ENCODE data around the gene TBCD.

Gene TBCD

DNA sequence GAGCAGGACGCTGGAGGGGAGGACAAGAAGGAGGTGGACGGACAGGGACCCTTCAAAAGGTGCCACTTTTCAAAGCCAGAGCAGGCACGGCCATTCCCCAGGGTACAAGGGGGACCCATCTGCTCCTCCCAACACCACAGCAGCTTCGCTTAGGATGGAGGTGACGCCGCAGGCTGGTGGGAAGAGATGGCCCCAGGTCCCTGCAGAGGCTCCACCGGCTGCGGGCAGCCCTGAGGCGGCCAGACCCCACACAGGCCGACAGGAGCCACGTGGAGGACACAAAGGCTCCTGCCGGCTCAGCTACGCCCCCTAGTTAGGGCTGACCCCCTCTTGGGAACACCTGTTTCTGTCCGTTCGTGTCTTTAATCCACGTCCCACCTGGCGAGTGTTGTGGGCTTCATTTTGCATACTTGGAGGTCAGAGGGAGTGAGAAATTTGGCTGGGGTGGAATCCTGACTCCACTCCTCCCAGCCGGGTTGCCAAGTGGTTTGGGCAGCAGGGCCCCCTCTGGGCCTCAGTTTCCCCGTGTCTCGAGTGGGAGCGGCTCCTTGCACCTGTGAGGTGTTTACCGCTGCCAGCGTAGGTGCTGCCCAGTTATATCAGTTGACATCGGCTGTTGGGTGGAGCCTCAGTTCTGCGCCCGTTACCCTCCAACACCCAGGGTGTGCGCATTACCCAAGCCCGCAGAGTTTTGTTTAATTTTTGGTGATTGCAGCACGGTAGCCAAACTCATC, 41.2 kb upstream of the TBCD start:
- peaks cover 3% of the 10 kb centered on the region for H3K27me3 ChIP-seq (ENCODE audit: control insufficient read depth, insufficient read depth, low read length, poor library complexity, severe bottlenecking)
- H3K36me3 ChIP-seq (ENCODE audit: control insufficient read depth, insufficient read depth, low read length): no peaks in the 10 kb centered on the region
- 83 to 86% methylated on average over 29 of the region's 29 CpGs for WGBS, 2 experiments
- H3K27ac ChIP-seq (ENCODE audit: insufficient read depth, low read depth, low read length, poor library complexity, severe bottlenecking): no peak overlapping the region
- H3K4me1 ChIP-seq (ENCODE audit: control insufficient read depth, insufficient read depth, low read length): no peaks in the 10 kb centered on the region
- H3K4me3 ChIP-seq (ENCODE audit: insufficient read depth, low read depth, low read length): no peak overlapping the region
- no peaks in the 10 kb centered on the region for H3K9me3 ChIP-seq (ENCODE audit: control insufficient read depth, low read length)

DNA sequence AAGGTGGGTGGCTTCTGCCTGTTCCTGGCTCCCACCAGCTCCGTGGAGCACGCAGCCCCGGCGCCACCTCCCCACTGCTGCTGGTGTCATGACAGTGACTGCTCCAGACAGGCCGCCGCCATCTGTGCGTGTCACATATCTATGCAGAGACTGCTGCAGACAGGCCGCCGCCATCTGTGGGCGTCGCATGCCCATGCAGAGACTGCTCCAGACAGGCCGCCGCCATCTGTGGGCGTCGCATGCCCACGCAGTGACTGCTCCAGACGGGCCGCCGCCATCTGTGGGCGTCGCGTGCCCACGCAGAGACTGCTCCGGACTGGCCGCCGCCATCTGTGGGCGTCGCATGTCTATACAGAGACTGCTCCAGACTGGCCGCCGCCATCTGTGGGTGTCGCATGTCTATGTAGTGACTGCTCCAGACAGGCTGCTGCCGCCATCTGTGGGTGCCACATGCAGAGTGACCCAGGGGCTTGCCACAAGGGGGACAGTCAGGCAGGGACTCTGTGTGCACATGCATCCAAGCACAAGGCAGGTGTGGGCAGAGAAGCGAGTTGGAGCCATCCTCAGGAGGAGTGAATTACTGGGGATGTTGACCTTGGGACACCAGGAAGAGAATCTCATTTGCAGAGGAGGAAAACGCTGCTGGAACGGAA, 38.7 kb upstream of the TBCD start:
- Histone ChIP-seq H3K27ac (ENCODE audit: insufficient read depth, low read depth, low read length, poor library complexity, severe bottlenecking) (no peak overlapping the region), H3K9me3 (ENCODE audit: control insufficient read depth, low read length) (no peaks in the 10 kb centered on the region), H3K4me3 (ENCODE audit: insufficient read depth, low read depth, low read length) (no peak overlapping the region), H3K27me3 (ENCODE audit: control insufficient read depth, insufficient read depth, low read length, poor library complexity, severe bottlenecking) (peaks cover 6% of the 10 kb centered on the region), H3K36me3 (ENCODE audit: control insufficient read depth, insufficient read depth, low read length) (no peaks in the 10 kb centered on the region), H3K4me1 (ENCODE audit: control insufficient read depth, insufficient read depth, low read length) (peaks cover 7% of the 10 kb centered on the region)
- WGBS, 2 experiments: 90 to 91% methylated on average over 35 of the region's 35 CpGs

DNA sequence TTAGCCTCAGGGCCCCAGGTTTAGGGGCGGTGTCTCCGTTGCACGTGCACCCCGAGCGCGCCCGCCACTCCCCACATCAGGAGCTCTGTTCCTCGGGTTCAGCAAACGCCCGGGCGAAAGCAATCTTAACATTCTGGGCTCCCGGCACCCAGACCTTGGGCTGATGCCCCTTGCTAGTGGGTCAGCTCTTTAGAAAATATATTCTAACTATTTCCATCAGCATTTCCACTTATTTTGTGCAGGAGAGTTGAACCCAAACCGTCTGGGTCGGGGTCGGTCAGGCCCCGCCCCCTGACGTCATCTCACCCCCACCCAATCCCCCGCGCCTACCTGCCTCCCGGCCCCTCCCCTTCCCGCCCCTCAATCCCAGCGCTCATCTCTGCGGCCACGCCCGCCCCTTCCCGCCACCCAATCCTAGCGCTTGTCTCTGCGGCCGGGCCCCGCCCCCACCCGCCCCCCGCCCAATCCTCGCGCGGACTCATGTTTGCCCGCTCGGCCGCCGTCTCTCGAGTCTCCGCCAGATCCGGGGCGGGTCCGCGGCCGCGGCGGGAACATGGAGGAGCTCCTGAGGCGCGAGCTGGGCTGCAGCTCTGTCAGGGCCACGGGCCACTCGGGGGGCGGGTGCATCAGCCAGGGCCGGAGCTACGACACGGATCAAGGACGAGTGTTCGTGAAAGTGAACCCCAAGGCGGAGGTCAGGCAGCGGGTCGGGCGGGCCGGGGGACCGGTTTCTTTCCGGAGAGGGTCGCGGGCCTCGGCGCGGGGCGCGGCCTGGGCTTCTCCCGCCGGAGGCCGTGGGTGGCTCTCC, 35.5 kb upstream of the TBCD start, which contains the start of gene FN3KRP:
FN3KRP (plus strand) TSS at position 504 of the 808 bp plus-strand sequence; CDS start at position 554, 50 bp downstream.
- Histone ChIP-seq H3K4me3 (ENCODE audit: insufficient read depth, low read depth, low read length) (peak within 1 kb of the TSS; percentile 88), H3K36me3 (ENCODE audit: control insufficient read depth, insufficient read depth, low read length) (peaks cover 8% of the 10 kb centered on the region), H3K27ac (ENCODE audit: insufficient read depth, low read depth, low read length, poor library complexity, severe bottlenecking) (no peak within 1 kb of the TSS), H3K4me1 (ENCODE audit: control insufficient read depth, insufficient read depth, low read length) (peaks cover 7% of the 10 kb centered on the region), H3K27me3 (ENCODE audit: control insufficient read depth, insufficient read depth, low read length, poor library complexity, severe bottlenecking) (peaks cover 6% of the 10 kb centered on the region), H3K9me3 (ENCODE audit: control insufficient read depth, low read length) (no peaks in the 10 kb centered on the region)
- 1% methylated on average over 65 to 75 of the region's 75 CpGs for WGBS, 2 experiments

DNA sequence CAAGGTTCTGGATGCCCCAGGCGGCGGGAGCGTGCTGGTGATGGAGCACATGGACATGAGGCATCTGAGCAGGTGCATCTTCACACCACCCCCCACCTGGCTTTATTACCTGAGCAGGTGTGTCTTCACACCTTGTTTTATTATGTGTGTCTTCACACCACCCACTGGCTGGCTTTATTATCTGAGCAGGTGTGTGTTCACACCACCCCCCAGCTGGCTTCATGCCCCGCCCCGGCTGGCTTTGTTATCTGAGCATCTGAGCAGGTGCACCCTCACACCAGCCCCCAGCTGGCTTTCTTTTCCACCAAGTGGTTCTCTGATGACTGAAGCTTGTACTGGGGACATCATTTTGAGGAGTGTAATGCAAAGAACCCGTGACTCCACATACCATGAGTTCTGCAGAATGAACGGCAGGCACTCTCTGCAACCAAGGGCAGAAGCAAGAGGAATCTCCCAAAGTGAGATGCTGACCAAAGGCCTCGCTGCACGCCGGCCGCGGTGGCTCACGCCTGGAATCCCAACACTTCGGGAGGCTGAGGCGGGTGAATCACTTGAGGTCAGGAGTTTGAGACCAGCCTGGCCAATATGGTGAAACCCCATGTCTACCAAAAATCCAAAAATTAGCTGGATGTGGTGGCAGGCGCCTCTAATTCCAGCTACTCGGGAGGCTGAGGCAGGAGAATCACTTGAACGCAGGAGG, 32.7 kb upstream of the TBCD start:
- no peaks in the 10 kb centered on the region for H3K9me3 ChIP-seq (ENCODE audit: control insufficient read depth, low read length)
- H3K4me3 ChIP-seq (ENCODE audit: insufficient read depth, low read depth, low read length): no peak overlapping the region
- H3K27me3 ChIP-seq (ENCODE audit: control insufficient read depth, insufficient read depth, low read length, poor library complexity, severe bottlenecking): peaks cover 6% of the 10 kb centered on the region
- H3K27ac ChIP-seq (ENCODE audit: insufficient read depth, low read depth, low read length, poor library complexity, severe bottlenecking): no peak overlapping the region
- H3K36me3 ChIP-seq (ENCODE audit: control insufficient read depth, insufficient read depth, low read length): peaks cover 15% of the 10 kb centered on the region
- 93 to 95% methylated on average over 18 of the region's 18 CpGs for WGBS, 2 experiments
- H3K4me1 ChIP-seq (ENCODE audit: control insufficient read depth, insufficient read depth, low read length): peaks cover 7% of the 10 kb centered on the region

DNA sequence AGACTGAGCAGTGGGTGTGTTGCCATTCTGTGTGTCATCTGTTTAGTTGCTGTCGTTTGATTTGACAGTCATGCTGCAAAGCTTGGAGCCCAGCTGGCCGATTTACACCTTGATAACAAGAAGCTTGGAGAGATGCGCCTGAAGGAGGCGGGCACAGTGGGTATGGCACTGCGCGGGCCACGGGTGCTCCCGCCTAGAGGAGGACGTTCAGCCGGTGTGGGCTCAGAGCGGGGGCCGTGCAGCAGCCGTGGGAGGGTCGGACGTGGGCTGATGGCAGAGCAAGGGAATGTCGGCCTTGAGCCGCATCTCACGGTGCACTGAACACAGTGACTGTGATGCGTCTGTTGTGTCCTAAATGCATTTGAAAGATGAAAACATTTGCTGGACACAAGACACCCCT, 31.7 kb upstream of the TBCD start:
- Histone ChIP-seq H3K4me1 (ENCODE audit: control insufficient read depth, insufficient read depth, low read length) (peaks cover 7% of the 10 kb centered on the region), H3K9me3 (ENCODE audit: control insufficient read depth, low read length) (no peaks in the 10 kb centered on the region), H3K4me3 (ENCODE audit: insufficient read depth, low read depth, low read length) (no peak overlapping the region), H3K36me3 (ENCODE audit: control insufficient read depth, insufficient read depth, low read length) (peaks cover 15% of the 10 kb centered on the region), H3K27ac (ENCODE audit: insufficient read depth, low read depth, low read length, poor library complexity, severe bottlenecking) (no peak overlapping the region), H3K27me3 (ENCODE audit: control insufficient read depth, insufficient read depth, low read length, poor library complexity, severe bottlenecking) (peaks cover 6% of the 10 kb centered on the region)
- WGBS, 2 experiments: 96% methylated on average over 19 of the region's 19 CpGs

DNA sequence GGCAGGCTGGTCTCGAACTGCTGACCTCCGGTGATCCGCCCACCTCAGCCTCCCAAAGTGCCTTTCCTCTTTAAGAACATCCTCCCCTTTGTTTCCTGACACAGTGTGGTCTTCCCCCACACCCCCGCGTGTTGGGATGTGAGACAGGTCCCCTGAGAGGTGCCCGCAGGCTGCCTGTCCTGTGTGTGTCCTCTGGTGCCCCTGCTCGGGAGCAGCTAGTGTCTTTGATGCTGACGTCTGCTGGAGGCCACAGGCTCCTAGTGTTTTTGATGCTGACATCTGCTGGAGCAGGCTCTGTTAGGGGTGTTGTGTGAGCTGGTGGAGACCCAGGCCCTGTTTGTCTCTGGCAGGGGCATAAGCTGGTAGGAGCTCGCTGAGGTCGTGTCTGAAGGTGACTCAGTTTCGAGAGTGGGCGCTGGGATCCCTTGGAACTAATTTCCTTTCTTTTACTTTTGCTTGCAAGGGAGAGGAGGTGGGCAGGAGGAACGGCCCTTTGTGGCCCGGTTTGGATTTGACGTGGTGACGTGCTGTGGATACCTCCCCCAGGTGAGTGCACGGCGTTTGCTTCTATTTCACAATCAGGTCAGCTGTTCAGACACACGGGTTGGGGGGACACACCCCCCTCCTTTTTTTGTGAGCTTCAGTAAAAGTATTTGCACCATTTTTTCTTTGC, 29.4 kb upstream of the TBCD start:
- WGBS, 2 experiments: 92 to 93% methylated on average over 19 of the region's 19 CpGs
- no peaks in the 10 kb centered on the region for H3K27me3 ChIP-seq (ENCODE audit: control insufficient read depth, insufficient read depth, low read length, poor library complexity, severe bottlenecking)
- H3K9me3 ChIP-seq (ENCODE audit: control insufficient read depth, low read length): no peaks in the 10 kb centered on the region
- H3K27ac ChIP-seq (ENCODE audit: insufficient read depth, low read depth, low read length, poor library complexity, severe bottlenecking): no peak overlapping the region
- peaks cover 7% of the 10 kb centered on the region for H3K4me1 ChIP-seq (ENCODE audit: control insufficient read depth, insufficient read depth, low read length)
- no peak overlapping the region for H3K4me3 ChIP-seq (ENCODE audit: insufficient read depth, low read depth, low read length)
- H3K36me3 ChIP-seq (ENCODE audit: control insufficient read depth, insufficient read depth, low read length): peaks cover 25% of the 10 kb centered on the region

DNA sequence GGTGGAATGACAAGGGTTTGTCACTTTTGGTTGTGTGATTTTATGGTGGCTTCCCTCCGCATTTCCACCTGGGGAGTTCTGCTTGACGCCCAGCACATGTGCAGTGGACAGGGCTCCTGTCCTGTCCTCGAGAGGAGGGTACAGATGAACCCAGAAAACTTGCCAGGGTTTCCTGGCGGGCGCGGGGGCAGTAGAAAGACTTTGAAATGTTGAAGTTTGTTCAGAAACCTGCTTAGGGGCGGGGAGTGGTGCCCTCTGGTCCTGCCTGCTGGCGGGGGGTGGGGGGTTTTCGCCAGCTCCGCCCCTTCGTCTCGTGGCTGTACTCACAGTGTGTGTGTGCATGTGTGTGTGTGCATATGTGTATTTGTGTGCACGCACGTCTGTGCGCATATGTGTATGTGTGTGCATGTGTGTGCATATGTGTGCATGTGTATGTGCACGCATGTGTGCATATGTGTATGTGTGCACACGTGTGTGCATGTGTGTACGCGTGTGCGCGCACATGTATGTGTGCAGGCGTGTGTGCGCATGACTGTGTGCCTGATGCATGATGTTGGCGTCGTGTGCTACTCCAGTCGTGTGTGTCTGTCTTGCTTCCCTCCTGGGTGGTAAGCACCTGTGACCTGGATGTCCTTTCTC, 28.6 kb upstream of the TBCD start:
- Histone ChIP-seq H3K4me3 (ENCODE audit: insufficient read depth, low read depth, low read length) (no peak overlapping the region), H3K27ac (ENCODE audit: insufficient read depth, low read depth, low read length, poor library complexity, severe bottlenecking) (no peak overlapping the region), H3K9me3 (ENCODE audit: control insufficient read depth, low read length) (no peaks in the 10 kb centered on the region), H3K36me3 (ENCODE audit: control insufficient read depth, insufficient read depth, low read length) (peaks cover 25% of the 10 kb centered on the region), H3K4me1 (ENCODE audit: control insufficient read depth, insufficient read depth, low read length) (no peaks in the 10 kb centered on the region), H3K27me3 (ENCODE audit: control insufficient read depth, insufficient read depth, low read length, poor library complexity, severe bottlenecking) (no peaks in the 10 kb centered on the region)
- 94 to 95% methylated on average over 26 of the region's 26 CpGs for WGBS, 2 experiments

DNA sequence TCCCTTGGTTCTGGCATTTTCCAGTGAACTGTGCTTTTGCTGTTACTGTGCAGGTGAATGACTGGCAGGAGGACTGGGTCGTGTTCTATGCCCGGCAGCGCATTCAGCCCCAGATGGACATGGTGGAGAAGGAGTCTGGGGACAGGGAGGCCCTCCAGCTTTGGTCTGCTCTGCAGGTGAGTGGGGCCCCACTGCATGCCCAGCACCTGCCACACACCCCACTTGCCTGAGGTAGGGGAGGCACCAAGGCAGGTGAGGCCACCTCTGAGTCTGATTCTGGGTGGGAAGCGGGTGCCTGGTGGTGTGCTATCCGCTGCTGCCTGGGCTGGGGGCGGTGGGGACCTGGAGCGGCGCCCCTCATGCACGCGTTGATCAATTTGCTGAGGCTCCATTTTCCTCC, 25.4 kb upstream of the TBCD start:
- WGBS, 2 experiments: 95 to 96% methylated on average over 10 of the region's 10 CpGs
- H3K4me3 ChIP-seq (ENCODE audit: insufficient read depth, low read depth, low read length): no peak overlapping the region
- H3K4me1 ChIP-seq (ENCODE audit: control insufficient read depth, insufficient read depth, low read length): no peaks in the 10 kb centered on the region
- peaks cover 17% of the 10 kb centered on the region for H3K36me3 ChIP-seq (ENCODE audit: control insufficient read depth, insufficient read depth, low read length)
- no peaks in the 10 kb centered on the region for H3K27me3 ChIP-seq (ENCODE audit: control insufficient read depth, insufficient read depth, low read length, poor library complexity, severe bottlenecking)
- H3K27ac ChIP-seq (ENCODE audit: insufficient read depth, low read depth, low read length, poor library complexity, severe bottlenecking): no peak overlapping the region
- H3K9me3 ChIP-seq (ENCODE audit: control insufficient read depth, low read length): no peaks in the 10 kb centered on the region

DNA sequence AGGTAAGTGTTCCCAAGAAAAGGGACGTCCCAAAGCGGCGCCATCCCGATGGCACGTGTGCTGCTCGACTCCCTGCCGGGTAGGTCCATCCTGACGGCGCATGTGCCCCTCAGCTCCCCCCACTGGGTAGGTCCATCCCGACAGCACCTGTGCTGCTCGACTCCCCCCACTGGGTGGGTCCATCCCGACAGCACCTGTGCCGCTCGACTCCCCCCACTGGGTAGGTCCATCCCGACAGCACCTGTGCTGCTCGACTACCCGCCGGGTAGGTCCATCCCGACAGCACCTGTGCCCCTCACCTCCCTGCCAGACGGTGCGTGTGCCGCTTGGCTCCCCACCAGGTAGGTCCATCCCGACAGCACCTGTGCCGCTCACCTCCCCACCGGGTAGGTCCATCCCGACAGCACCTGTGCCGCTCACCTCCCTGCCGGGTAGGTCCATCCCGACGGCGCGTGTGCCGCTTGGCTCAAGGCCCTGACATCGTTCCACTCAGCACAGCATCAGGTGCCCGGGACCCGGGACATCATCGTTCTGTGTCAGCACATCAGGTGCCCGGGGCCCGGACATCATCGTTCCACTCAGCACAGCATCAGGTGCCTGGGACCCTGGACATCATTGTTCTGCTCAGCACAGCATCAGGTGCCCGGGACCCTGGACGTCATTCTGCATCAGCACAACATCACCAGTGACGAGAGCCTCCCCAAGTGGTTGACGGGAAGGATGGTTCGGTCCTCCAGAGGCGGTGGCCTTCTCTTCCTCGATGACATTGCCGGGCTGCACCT, 22.2 kb upstream of the TBCD start:
- Histone ChIP-seq H3K27me3 (ENCODE audit: control insufficient read depth, insufficient read depth, low read length, poor library complexity, severe bottlenecking) (no peaks in the 10 kb centered on the region), H3K27ac (ENCODE audit: insufficient read depth, low read depth, low read length, poor library complexity, severe bottlenecking) (no peak overlapping the region), H3K4me3 (ENCODE audit: insufficient read depth, low read depth, low read length) (no peak overlapping the region), H3K9me3 (ENCODE audit: control insufficient read depth, low read length) (peaks cover 3% of the 10 kb centered on the region), H3K36me3 (ENCODE audit: control insufficient read depth, insufficient read depth, low read length) (peaks cover 9% of the 10 kb centered on the region), H3K4me1 (ENCODE audit: control insufficient read depth, insufficient read depth, low read length) (no peaks in the 10 kb centered on the region)
- 87 to 88% methylated on average over 48 of the region's 48 CpGs for WGBS, 2 experiments
